ENCODE data around the gene RLN3.

The RLN3 gene

DNA sequence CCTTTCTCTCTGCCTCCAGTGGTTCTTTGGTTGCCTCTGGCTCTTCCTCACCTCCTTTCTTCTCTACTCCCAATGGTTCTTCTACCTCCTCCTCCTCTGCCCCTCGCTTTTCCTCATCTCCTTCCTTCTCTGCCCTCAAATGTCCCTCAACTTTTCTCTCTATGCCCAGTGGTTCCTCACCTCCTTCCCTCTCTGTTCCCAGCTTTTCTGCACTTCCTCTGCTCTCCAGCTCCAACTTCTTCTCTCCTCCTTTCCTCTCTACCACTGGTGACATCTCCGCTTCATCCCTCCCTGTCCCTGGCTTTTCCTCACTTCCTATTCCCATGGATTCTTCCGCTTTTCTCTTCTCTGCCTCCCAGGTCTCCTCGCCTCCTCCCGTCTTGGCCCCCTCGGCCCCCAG, 26.2 kb downstream of the RLN3 start:
- DNase-seq (ENCODE audit: low read depth in 2 of 2), result no peak

DNA sequence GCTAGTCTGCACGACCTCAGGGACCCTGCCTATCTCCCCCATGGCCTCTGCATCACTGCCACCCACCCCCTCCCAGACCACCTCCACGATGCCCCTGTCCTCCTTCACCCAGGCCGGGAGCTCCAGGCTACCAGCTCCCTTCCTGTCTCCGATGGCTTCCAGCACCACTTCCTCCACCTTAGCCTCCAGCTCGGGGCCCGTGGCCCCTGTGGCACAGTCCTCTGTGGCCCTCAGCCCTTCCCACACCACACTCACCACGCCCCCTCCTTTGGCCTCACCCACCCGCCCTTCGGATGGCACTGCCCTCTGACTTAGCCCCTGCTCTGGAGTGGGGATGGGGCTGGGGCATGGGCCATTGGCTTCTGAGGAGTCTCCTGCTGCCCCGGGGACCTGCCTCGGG, 26.8 kb downstream of the RLN3 start:
- DNase-seq (ENCODE audit: low read depth in 2 of 2), result no peak

DNA sequence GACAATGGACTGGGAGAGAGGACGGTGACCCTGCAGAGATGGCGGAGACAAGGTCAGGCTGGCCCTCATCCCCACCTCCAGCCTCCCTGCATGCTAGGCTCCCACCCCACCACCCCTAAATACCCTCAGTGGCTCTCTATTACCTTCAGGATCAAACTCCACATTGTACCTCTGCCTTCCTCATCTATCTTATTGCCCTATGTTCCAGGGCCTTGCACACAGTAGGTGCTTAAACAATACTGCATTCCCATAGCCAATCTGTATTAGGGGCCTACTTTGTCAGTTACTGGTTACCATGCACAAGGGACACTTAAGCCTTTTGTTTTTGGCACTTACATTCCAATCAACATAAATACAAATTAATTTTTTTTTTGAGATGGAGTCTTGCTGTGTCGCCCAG, 27.4 kb downstream of the RLN3 start:
- DNase-seq (ENCODE audit: low read depth in 2 of 2), result no peak

DNA sequence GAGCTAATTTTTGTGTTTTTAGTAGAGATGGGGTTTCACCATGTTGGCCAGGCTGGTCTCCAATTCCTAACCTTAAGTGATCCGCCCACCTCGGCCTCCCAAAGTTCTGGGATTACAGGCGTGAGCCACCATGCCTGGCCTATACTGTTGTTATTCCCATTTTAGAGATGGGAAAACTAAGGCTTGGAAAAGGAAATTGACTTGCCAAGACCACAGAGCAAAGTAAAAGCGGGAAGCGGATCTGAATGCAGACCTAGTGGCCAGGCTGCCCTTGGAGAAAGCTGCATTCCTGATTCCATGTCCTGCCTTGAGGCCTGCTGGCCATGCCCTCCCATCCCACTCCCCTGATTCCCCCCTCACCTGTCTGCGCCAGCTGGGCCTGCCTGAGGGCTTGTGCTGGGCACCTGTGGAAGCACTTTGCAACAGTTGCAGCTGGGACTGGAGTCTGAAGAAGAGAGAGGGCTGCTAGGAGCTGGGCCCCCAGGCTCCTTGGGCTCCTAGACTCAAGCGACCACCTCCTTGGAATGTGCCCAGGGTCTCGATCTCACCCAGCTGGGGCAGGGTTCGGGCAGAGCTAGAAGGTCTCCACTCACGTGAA, 28.2 kb downstream of the RLN3 start:
- no peak for DNase-seq (ENCODE audit: low read depth in 2 of 2)

DNA sequence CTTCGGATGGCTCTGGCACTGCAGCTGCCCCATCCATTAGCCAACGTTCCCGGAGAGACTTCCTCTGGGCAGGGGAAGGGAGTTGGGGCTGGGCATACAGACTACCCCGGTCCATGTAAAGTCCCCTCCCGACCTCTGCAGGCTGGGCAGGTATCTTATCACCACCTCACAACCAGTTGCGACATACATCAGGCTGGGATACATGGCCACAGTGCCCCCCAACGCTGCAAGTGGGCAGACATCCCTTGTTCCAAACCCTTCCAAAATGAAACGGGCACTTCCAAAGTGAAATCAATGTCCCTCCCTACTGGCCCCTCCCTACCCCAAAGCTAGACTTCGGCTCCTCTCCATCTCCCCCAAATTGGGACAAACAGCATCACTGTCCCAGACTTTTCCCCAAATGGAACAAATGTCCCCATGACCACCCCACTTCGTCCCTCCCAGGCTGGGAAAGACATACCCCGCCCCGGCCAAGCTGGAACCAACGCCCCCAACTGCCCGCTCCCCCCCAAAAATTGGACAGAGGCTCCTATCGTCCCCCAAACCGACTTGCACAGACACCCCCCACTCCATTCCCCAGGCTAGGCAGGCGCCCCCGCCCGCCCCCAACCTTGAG, 28.9 kb downstream of the RLN3 start:
- no peak for DNase-seq (ENCODE audit: low read depth in 2 of 2)

DNA sequence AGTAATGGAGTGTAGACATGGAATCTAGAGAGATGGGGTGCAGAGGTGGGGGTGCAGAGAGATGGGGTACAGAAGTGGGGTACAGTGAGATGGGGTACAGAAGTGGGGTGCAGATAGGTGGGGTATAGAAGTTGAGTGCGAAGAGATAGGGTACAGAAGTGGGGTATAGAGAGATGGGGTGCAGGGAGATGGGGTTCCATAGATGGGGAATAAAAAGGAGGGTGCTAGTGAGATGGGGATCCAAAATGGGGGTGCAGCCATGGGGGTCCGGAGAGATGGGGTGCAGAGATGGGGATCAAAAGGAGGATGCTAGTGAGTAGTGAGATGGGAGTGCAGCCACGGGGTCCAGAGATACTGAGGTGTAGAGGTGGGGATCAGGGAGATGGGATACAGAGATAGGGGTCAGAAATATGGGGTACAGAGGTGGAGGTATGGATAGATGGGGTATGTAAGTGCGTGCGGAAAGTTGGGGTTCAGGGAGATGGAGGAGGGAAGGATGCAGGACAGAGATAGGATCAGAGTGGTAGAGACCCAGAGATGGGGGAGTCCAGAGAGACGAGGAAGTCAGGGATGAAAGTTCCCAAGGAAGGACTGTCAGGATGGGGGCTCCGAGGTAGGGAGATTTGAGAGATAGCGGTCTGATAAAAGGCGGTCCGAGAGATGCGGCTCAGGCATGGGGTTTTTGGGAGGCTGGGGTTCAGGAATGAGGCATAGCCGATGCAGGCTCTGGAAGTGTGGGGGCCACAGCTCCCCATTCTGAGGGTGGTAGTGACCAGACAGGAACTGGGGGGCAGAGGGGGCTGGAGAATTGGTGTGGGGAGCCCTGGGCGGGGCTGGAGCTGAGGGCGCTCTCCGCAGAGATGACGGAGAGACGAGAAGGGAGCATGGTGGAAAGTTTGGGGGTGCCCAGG, 30.5 kb downstream of the RLN3 start:
- no peak for DNase-seq (ENCODE audit: low read depth in 2 of 2)

DNA sequence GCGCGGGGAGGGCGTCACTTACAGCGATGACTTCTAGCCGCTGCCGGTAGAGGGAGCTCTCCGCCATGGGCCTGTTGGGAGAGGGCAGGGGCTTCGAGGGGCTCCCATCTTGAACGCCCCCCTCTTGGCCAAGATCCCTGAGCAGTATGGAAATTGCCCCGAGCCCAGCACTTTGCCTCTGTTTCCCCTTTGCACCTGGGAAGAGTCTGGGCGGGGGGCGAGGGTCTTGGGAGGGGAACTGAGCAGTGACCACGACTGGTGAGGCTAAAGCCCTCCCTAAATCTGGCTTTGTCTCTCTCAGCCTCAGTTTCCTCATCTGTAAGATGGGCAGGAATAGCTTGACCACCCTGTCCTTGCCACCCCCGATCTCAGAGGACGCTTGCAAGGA, 31.1 kb downstream of the RLN3 start:
- no peak for DNase-seq (ENCODE audit: low read depth in 2 of 2)

DNA sequence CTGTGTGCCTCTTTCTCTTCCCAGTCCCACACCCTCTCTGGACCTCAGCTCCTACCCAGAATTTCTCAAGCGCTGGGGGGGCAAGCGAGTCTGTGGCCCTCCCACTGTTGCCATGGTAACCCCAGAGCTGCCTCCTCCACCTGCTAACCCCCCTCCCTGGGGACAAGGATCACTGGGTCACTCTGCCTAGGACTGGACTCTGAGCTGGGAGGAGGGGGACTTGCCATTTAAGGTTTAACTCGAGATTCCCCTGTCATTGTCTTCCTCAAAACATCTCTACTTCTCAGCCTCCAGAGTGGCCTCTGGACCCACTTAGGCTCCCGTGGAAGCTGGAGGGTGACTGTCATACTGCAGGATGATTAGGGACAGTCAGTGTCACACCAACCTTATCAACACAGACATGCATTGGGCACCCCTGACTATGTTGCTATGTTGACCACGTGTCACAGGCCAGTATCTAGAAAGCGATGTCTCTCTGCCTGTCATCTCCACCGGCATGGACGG, 31.8 kb downstream of the RLN3 start:
- DNase-seq (ENCODE audit: low read depth in 2 of 2), result no peak

DNA sequence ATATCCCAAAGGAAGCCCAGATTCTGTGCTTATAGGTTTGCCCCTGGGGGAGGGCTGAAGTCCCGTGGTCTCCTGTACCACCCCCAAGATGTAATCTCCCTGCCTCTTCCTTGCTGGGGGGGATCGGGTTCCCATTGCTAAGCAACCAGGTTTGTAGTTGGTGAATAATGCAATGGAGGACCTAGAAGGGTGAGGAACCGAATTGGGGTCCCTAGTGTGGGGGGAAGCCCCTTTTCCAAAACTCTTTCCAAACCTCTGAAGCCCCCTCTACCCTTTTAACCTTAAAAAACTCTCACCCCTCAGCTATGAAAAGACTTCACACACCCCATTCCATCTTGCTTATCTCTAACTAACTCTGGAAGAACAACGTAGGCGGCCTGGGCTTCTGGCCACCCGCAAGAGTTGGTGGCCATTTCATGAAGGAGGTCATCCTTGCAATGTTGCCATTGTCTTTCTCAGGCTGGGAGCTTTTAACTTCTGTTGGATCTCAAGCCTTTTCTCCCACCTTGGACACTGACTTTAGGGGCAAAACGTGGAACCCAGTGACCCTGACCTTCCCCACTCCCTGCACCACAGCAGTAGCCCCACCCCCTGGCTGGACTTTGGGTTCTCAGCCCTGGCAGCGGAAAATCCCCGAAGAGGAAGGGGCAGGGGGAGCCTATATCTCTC, 33.3 kb downstream of the RLN3 start:
- no peak for DNase-seq (ENCODE audit: low read depth in 2 of 2)

DNA sequence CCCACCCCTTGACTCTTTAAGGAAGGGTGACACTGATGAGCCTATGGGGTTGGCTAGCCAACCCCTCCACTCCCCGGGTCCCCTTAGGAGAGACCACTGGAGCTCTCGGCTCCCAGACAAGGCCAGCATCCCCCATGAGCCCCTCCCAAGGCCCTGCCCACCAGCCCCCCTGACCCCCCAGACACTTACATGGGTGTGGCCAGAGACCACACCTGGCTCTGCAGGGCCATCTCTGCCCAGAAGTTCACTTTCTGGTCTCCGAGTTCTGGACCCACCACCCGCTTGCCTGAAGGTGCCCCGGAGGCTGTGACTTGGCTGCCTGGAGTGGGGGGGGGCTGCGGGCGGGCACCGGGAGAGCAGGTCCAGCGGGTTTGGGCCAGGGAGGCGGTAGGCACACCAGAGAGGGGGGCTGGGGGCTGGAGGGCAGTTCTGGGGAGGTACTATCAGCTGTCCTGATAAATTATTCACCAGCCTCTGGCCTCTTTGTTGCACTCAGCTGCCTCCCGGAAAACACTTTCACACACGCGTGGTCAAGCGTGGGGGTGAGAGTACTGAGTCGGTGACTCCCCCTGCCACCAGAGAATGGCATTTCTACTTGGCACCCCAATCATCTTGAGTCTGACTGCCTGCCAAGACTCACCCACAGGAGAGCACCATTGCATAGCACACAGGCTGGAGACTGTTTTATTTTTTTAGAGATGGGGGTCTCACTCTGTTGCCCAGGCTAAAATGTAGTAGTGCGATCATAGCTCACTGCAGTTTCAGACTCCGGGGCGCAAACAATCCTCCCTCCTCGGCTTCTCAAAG, 34.0 kb downstream of the RLN3 start, which contains the start of gene PALM3:
Gene PALM3 (minus strand): TSS at position 326 of the 807 bp plus-strand sequence. CDS start 96 bp downstream, at position 230.
- DNase-seq (ENCODE audit: low read depth in 2 of 2), result no peak

DNA sequence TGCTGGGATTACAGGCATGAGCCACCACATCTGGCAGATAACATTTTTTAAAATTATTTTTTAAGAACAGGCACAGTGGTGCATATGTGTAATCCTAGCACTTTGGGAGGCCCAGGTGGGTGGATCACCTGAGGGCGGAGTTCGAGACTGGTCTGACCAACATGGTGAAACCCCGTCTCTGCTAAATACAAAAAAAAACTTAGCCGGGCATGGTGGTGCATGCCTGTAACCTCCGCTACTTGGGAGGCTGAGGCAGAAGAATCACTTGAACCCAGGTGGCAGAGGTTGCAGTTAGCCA, 34.6 kb downstream of the RLN3 start:
- DNase-seq (ENCODE audit: low read depth in 2 of 2), result no peak

DNA sequence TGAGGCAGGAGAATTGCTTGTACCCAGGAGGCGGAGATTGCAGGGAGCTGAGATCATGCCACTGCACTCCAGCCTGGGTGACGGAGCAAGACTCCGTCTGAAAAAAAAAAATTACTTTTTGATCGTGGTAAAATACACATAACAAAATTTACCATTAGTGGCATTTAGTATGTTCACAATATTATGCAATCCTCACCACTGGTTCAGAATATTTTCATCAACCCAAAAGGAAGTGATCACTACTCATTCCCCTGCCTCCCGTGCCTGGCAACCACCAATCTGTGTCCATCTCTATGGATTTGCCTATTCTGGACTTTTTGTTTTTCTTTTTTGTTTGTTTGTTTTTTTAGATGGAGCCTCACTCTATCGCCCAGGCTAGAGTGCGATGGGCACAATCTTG, 35.2 kb downstream of the RLN3 start:
- no peak for DNase-seq (ENCODE audit: low read depth in 2 of 2)

DNA sequence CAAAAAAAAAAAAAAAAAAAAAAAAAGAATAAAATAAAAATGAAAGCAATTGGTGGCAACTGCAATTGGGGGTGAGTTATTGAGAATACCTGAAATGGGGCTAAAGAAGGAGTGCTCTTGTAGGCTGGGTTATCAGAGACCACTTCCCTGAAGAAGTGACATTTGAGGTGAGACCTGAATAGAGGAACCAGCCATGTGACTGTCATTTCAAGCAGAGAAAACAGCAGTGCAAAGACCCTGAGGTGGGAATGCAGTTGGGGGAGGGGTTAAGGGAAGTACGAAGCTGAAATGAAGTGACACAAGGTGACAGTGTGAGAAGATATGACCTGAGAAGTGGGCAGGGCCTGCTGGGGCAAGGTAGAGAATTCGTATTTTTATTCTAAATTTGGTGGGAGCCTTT, 38.2 kb downstream of the RLN3 start:
- DNase-seq (ENCODE audit: low read depth in 2 of 2), result no peak

DNA sequence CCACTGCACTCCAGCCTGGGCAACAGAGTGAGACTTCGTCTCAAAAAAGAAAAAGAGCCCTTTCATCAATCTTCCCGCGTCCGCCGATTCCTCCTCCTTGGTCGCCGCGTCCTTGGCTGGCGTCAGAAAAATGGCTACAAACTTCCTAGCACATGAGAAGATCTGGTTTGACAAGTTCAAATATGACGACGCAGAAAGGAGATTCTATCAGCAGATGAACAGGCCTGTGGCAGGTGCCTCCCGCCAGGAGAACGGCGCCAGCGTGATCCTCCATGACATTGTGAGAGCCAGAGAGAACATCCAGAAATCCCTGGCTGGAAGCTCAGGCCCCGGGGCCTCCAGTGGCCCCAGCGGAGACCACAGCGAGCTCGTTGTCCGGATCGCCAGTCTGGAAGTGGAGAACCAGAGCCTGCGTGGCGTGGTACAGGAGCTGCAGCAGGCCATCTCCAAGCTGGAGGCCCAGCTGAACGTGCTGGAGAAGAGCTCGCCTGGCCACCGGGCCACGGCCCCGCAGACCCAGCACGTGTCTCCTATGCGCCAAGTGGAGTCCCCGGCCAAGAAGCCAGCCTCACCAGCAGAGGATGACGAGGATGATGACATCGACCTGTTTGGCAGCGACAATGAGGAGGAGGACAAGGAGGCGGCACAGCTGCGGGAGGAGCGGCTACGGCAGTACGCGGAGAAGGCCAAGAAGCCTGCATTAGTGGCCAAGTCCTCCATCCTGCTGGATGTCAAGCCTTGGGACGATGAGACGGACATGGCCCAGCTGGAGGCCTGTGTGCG, 42.5 kb downstream of the RLN3 start:
- DNase-seq (ENCODE audit: low read depth in 2 of 2), result no peak

DNA sequence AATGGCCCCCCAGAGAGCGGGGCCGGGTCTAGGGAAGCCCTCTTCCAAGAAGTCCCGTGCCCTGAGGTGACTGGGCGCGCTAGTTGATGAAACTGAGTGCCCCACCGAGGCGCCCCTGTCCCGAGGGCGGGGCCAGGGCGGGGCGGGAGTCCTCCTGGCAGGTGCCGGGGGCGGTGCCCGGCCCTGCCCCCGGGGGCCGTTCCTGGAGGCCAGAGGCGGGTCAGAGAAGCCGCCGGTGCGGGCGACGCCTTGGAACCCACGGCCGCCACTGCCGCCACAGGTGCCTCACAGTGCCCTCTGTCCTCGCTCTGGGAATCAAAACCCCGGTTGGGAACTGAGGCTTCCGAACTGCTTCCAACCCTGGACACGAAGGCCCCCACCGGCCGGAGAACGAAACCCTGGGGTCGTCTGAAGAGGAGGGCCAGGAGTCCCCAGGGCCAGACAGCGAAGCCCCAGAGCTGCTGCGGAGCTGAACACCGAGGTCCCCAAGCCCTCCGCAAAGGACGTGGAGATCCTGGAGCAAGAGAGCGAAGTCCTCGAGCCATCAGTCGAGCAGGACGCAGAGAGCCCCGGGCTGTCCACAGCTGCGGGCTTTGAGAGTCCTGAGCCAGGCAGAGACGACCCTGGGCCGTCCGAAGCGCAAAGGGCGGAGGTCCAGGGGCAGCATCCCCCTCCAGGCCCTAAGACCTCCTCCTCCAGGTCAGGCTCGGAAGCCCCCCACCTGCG, 44.8 kb downstream of the RLN3 start, which contains the start of gene MISP3:
Gene MISP3 (plus strand): TSS at position 252 of the 726 bp plus-strand sequence. CDS start 524 bp downstream, outside the sequence.
- no peak for DNase-seq (ENCODE audit: low read depth in 2 of 2)

DNA sequence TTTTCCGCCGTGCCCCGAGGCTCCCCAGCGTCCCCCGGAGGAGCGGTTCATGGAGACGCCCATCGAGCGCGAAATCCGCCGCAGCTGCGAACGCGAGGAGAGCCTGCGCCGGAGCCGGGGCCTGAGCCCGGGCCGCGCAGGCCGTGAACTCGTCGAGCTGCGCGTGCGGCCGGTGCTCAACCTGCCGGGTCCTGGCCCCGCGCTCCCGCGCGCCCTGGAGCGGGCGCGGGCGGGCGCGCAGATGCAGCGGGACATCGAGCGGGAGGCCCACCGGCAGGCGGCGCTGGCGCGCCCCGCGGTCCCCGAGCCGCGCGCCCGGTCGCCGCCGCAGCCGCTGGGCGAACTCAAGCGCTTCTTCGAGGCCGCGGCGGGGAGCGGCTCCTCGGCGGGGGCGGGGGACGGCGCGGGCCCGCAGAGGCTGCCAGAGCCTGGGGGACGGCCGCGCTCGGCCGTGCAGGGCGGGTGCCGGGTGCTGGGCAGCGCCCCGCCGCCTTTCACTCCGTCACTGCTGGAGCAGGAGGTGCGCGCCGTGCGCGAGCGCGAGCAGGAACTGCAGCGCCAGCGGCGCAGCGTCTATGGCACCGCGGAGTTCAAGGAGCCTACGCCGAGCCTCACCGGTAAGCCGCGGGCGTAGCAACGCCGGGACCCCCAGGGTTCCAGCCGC, 45.4 kb downstream of the RLN3 start:
- peak; percentile 50 to 58 for DNase-seq (ENCODE audit: low read depth in 2 of 2)

DNA sequence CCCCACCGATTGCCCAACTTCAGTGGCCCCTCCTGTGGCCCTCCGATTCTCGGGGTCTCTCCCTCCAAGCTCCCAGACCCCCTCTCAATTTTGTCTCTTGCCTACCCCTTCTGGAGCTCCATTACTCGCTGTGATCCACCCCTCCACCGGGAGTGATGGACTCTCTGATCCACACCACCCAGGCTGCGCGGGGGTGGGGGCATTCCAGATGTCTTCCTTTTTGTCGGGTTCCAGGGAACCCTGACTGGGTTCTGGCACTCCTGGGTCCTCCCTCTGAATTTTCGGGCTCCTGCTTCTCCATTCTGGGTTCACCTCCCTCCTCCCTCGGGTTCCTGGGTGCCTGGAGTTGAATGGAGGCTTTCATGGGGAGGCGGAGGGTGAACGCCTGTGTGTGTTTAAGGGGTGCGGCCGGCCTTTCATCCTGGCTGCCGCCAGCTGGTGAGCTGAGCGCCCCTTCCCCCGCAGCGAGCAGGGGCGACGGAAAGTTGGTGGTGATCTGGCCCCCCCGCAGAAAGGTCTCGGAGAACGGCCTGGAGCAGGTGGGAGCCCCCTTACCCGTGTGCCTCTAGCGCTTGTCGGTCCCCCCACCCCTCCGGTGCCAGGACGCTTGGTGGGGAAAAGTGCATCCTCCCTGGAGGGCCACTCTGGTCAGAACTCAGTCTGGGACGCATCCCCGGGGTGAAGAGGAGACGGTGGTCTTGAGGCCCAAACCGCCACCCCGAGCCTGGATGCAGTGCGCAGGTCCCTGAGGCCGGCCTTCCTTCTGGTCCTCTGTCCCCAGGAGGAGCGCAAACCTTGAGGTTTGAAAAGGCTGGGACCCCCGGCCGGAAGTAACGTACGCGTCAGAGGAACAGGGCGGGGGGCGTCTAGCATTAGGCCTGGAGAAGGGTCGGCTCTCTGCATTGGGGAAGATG, 46.2 kb downstream of the RLN3 start:
- DNase-seq (ENCODE audit: low read depth in 2 of 2), result no peak

DNA sequence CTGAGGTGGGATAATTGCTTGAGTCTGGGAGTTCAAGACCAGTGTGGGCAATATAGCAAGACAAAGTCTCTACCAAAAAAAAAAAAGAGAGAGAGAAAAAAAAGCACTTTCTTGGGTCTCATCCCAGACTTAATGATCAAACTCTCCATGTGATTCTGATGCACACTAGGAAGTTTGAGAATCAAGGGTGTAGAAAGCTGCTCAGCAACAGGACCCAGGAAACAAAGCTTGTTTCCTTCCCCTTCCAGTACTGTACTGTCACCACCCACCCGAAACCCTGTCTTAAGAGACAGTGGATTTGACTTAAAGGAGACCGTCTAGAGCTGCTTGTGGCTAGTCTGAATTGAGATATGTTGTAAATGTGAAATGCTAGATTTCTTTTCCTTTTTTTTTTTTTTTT, 50.5 kb downstream of the RLN3 start:
- no peak for DNase-seq (ENCODE audit: low read depth in 2 of 2)
